ENCODE measurements around the gene GNAT2. TPM values are rescaled to one million over a fixed set of nuclear protein-coding genes. Genes with fewer than 3 reads are reported as not detected.
A peak's percentile ranks its signal among the peaks of the same experiment; 100 is the strongest.

GNAT2 gene
- total RNA-seq, 1 donor from 2014 or later: not detected

GRCh38 chr1:109636201-109636952 is 17.0 kb upstream of the GNAT2 start:
- Histone ChIP-seq H3K9me3 (ENCODE audit: insufficient read depth, low read depth, low read length) (no peaks in the 10 kb centered on the region), H3K4me3 (ENCODE audit: insufficient read depth, low read depth, low read length) (no peak overlapping the region), H3K4me2 (ENCODE audit: low read length) (peak overlapping the region; percentile 19), H3K27me3 (ENCODE audit: insufficient read depth, low read length) (no peaks in the 10 kb centered on the region), H4K20me1 (ENCODE audit: insufficient read depth, low read length) (peaks cover 14% of the 10 kb centered on the region), H3K4me1 (ENCODE audit: insufficient read depth, low read length) (peaks cover 5% of the 10 kb centered on the region), H3K36me3 (ENCODE audit: insufficient read depth, low read length) (peaks cover 4% of the 10 kb centered on the region), H2AFZ (ENCODE audit: low read depth, low read length) (no peak overlapping the region), H3K9ac (ENCODE audit: low read length) (no peak overlapping the region), H3K27ac (ENCODE audit: low read depth, low read length) (no peak overlapping the region), H3K79me2 (ENCODE audit: insufficient read depth, low read length) (no peaks in the 10 kb centered on the region)
- Mint-ChIP-seq H3K4me3 (ENCODE audit: unreplicated experiment) (no peak overlapping the region), H3K36me3 (ENCODE audit: low read depth, unreplicated experiment) (peaks cover 2% of the 10 kb centered on the region), H3K27ac (ENCODE audit: unreplicated experiment) (no peak overlapping the region), H3K4me1 (ENCODE audit: low read depth, unreplicated experiment) (peaks cover 16% of the 10 kb centered on the region), H3K9me3 (ENCODE audit: unreplicated experiment) (no peaks in the 10 kb centered on the region), H3K27me3 (ENCODE audit: low read depth, unreplicated experiment) (peaks cover 8% of the 10 kb centered on the region)
- DNase-seq (ENCODE audit: low read depth) (peak; percentile 53), FAIRE-seq (no peak)
- TF ChIP-seq EZH2 (IDR thresholded peaks at IDR 0.05; ENCODE audit: insufficient read depth, low read length) (no peak), CTCF (IDR thresholded peaks at IDR 0.05; ENCODE audit: insufficient read depth, low read depth, low read length) (no peak)

- Mint-ChIP-seq H3K27ac (ENCODE audit: unreplicated experiment) (no peak overlapping the region), H3K4me3 (ENCODE audit: unreplicated experiment) (no peak overlapping the region), H3K36me3 (ENCODE audit: low read depth, unreplicated experiment) (peaks cover 5% of the 10 kb centered on the region), H3K27me3 (ENCODE audit: low read depth, unreplicated experiment) (peaks cover 5% of the 10 kb centered on the region), H3K4me1 (ENCODE audit: low read depth, unreplicated experiment) (peaks cover 16% of the 10 kb centered on the region), H3K9me3 (ENCODE audit: unreplicated experiment) (no peaks in the 10 kb centered on the region)
- Histone ChIP-seq H3K79me2 (ENCODE audit: insufficient read depth, low read length) (no peaks in the 10 kb centered on the region), H3K9me3 (ENCODE audit: insufficient read depth, low read depth, low read length) (no peaks in the 10 kb centered on the region), H3K27ac (ENCODE audit: low read depth, low read length) (no peak overlapping the region), H3K36me3 (ENCODE audit: insufficient read depth, low read length) (peaks cover 9% of the 10 kb centered on the region), H3K9ac (ENCODE audit: low read length) (no peak overlapping the region), H3K4me3 (ENCODE audit: insufficient read depth, low read depth, low read length) (no peak overlapping the region), H3K4me1 (ENCODE audit: insufficient read depth, low read length) (peaks cover 5% of the 10 kb centered on the region), H2AFZ (ENCODE audit: low read depth, low read length) (no peak overlapping the region), H3K4me2 (ENCODE audit: low read length) (no peak overlapping the region), H3K27me3 (ENCODE audit: insufficient read depth, low read length) (no peaks in the 10 kb centered on the region), H4K20me1 (ENCODE audit: insufficient read depth, low read length) (peaks cover 19% of the 10 kb centered on the region)
- DNase-seq (ENCODE audit: low read depth): no peak
- TF ChIP-seq CTCF (IDR thresholded peaks at IDR 0.05; ENCODE audit: insufficient read depth, low read depth, low read length): no peak
- TF ChIP-seq EZH2 (IDR thresholded peaks at IDR 0.05; ENCODE audit: insufficient read depth, low read length): no peak
- FAIRE-seq: no peak
These were observed 16.4 kb upstream of the GNAT2 start for GRCh38 chr1:109635862-109636200.

All from astrocyte (in vitro differentiated cells and primary cell).